Body of pancreas (tissue), 4 donors: ENCODE results near the gene ACSF3. TPM values are rescaled to one million over a fixed set of nuclear protein-coding genes. Genes with fewer than 3 reads are reported as not detected.

Experiments used
- ATAC-seq: fragments of 150-250 bp; one replicate; pipeline ENCODE4 v1.9.1; 2016
- DNase-seq, 4 donors: peaks; one replicate each; pipeline ENCODE4 v3.0.0-alpha.2; 2019
- H3K27ac ChIP-seq, 4 donors: fragments of 200-600 bp; sonication (generic); 1 replicate in 3 of 4; 2 replicates in 1 of 4; pipeline versions ENCODE4 v1.5.1 to v1.6.1; 2016 to 2019; ENCODE audit warnings: mild to moderate bottlenecking in 1 of 4, mixed read lengths in 1 of 4, moderate library complexity in 1 of 4
- H3K27me3 ChIP-seq, 2 donors: fragments of 200-600 bp; sonication (generic); one replicate each; pipeline ENCODE4 v1.6.0; 2016; ENCODE audit warnings: mild to moderate bottlenecking in 1 of 2
- H3K36me3 ChIP-seq, 2 donors: fragments of 200-600 bp; sonication (generic); replicated peaks in 1 of 2; 2 replicates each; pipeline ENCODE4 v1.5.1; 2016; ENCODE audit warnings: low read depth in 2 of 2; ENCODE audit not compliant: insufficient read depth in 1 of 2
- H3K4me1 ChIP-seq: fragments of 200-600 bp; sonication (generic); one replicate; pipeline ENCODE4 v1.6.0; 2016
- H3K4me3 ChIP-seq, 2 donors: fragments of 200-600 bp; sonication (generic); 1 replicate in 1 of 2; 2 replicates in 1 of 2; pipeline ENCODE4 v1.5.1; 2016 to 2019
- H3K9me3 ChIP-seq, 3 donors: fragments of 200-600 bp; sonication (generic); 1 replicate in 2 of 3; 2 replicates in 1 of 3; pipeline ENCODE4 v1.5.1; 2016
- POLR2A ChIP-seq, 3 donors: fragments of 450-650 bp; IDR thresholded peaks; one replicate each; pipeline ENCODE4 v1.6.1; 2016; ENCODE audit warnings: antibody characterized with exemption in 3 of 3, mild to moderate bottlenecking in 2 of 3
- WGBS, 2 donors: methylation state at CpG; one replicate each; pipeline ENCODE4 v1.1.5; 2017; 5-methylcytosine and 5-hydroxymethylcytosine counted together
- intact Hi-C: fragments of 100-400 bp; cut with DNase I; formaldehyde crosslinking; loops from one replicate; pipeline ENCODE4 v1.15.1; 2023
- total RNA-seq, 2 donors: library from RNA; depleted of rRNA; stranded (reverse); fragments of >200 nt; gene quantifications; one replicate each; pipeline ENCODE4 v1.1.0, GENCODE V29; 2016
- TF ChIP-seq, protein P1 (sequence below), 7 experiments: fragments of 450-650 bp in 4 of 7; fragments of 200-600 bp in 3 of 7; sonication (generic) in 3 of 7; IDR thresholded peaks; one replicate each; pipeline ENCODE4 v1.5.1; 2016 to 2019; ENCODE audit warnings: antibody characterized with exemption in 7 of 7

The ACSF3 gene
- total RNA-seq, 2 donors from 2014 or later: 22.1 to 48.8 TPM

DNA sequence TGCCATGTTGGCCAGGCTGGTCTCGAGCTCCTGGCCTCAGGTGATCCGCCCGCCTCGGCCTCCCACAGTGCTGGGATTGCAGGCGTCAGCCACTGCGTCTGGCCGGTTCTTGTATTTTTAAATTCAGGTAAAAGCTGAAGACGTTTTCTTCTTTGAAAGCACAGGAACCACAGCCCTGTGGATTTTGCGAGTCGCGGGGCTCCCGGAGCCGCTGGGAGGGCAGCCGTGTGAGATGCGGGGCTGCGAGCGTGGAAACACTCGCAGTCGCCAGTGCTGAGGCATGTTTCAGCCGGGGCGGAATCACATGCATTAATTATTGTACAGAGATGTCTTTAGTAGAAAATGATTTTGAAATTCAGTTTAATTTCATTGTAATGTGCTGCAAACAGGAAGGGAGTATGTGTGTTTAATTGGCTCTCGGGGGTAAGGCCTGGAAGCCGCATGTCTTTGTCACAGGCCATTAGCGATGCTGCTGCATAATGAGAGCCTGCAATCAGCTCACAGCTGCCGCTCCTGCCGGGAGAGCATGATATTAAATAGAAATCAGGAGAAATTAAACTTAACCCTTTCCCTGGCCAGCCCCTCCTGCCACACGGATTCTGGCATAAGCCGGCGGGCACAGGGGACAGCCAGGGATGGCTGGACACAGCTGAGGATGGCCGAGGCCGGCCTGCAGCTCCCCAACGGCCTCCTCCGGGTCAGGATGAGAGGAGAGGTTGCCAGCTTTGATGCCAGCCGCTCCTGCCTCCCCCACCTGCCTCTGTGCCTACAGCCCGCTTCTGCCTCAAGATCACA, 42.5 kb downstream of the ACSF3 start:
- WGBS, 2 donors: 93% methylated on average over 28 to 35 of the region's 35 CpGs
- intact Hi-C loops: no loop called here
- no peaks in the 10 kb centered on the region for H3K27me3 ChIP-seq
- ATAC-seq (no peak), DNase-seq (no peak)
- H3K4me1 ChIP-seq: no peaks in the 10 kb centered on the region
- H3K9me3 ChIP-seq: no peaks in the 10 kb centered on the region
- no peak overlapping the region for H3K27ac ChIP-seq
- peaks cover 0 to 9% of the 10 kb centered on the region in 2 donors for H3K36me3 ChIP-seq
- H3K4me3 ChIP-seq: no peak overlapping the region
- TF ChIP-seq POLR2A (IDR thresholded peaks at IDR 0.05): no peak
- TF ChIP-seq, protein P1, sequence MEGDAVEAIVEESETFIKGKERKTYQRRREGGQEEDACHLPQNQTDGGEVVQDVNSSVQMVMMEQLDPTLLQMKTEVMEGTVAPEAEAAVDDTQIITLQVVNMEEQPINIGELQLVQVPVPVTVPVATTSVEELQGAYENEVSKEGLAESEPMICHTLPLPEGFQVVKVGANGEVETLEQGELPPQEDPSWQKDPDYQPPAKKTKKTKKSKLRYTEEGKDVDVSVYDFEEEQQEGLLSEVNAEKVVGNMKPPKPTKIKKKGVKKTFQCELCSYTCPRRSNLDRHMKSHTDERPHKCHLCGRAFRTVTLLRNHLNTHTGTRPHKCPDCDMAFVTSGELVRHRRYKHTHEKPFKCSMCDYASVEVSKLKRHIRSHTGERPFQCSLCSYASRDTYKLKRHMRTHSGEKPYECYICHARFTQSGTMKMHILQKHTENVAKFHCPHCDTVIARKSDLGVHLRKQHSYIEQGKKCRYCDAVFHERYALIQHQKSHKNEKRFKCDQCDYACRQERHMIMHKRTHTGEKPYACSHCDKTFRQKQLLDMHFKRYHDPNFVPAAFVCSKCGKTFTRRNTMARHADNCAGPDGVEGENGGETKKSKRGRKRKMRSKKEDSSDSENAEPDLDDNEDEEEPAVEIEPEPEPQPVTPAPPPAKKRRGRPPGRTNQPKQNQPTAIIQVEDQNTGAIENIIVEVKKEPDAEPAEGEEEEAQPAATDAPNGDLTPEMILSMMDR (IDR thresholded peaks at IDR 0.05): no peak

DNA sequence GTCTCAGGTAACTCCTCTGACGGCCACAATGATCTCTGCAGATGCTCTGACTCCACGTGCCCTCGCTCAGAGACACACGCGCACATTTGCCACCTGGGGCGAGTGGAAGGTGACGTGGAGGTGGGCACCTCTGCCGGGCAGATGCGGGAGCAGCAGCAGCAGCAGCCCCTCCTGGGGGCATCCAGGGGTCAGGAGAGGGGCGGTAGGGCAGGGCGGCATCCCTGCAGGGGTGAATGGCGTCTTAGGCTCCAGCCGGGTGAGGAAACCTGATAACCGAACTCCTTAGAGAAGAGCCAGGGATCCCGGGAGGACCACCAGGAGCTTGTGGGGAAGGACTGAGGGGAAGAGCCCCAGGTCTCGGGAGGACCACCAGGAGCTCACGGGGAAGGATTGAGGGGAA, 43.3 kb downstream of the ACSF3 start:
- WGBS, 2 donors: 94 to 96% methylated on average over 11 to 12 of the region's 17 CpGs

DNA sequence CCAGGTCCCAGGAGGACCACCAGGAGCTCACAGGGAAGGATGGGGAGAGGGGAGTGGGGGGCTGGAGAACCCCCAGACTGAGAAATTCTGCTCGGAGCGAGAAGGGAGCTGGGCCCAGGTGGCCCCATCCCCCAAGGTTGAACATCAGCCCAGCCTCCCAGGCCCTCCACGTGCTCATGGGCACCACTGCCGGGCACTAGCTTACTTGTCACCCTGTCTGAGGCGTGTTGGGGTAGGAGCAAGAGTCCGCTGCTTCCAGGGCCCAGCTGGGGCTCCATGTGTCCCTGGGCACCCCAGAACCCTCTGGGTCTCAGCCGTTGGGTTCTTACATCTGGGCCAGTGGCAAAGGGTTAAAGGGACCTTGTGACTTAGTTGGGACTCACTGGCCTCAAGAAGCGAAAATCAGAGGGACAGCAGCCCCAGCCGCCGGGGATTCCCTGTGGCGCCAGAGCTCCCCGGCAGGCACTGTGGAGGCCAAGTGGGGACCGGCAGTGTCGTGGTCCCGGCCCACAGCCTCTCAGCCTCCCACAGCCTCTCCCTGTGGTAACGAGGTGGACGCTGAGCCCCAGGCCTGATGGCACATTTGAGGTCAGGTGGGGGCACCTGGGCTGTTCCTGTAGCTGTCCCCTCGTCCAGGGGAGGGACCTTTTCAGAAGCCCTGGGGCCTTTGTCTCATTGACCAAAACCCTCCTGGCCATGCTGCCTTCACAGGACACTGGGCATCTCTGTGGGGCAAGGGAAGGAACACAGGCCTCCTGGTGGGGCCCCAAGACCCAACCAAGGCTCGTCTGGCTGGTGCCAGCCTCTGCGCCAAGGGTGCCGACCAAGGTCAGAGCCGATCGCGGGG, 44.2 kb downstream of the ACSF3 start:
- ATAC-seq (no peak), DNase-seq (no peak)
- WGBS, 2 donors: 91 to 99% methylated on average over 10 to 23 of the region's 24 CpGs
- H3K36me3 ChIP-seq: peaks cover 0 to 9% of the 10 kb centered on the region in 2 donors
- H3K4me1 ChIP-seq: no peaks in the 10 kb centered on the region
- no peaks in the 10 kb centered on the region for H3K9me3 ChIP-seq
- H3K4me3 ChIP-seq: no peak overlapping the region
- H3K27ac ChIP-seq: no peak overlapping the region
- H3K27me3 ChIP-seq: no peaks in the 10 kb centered on the region
- TF ChIP-seq, protein P1 (IDR thresholded peaks at IDR 0.05): no peak
- intact Hi-C loops: no loop called here

More for the DNA sequence above, 43.3 kb downstream of the ACSF3 start:
- intact Hi-C loops: no loop called here
- H3K27me3 ChIP-seq: no peaks in the 10 kb centered on the region
- no peak for TF ChIP-seq POLR2A (IDR thresholded peaks at IDR 0.05)
- TF ChIP-seq, protein P1 (IDR thresholded peaks at IDR 0.05): no peak
- peaks cover 0 to 9% of the 10 kb centered on the region in 2 donors for H3K36me3 ChIP-seq
- no peak overlapping the region for H3K4me3 ChIP-seq
- H3K4me1 ChIP-seq: no peaks in the 10 kb centered on the region
- no peaks in the 10 kb centered on the region for H3K9me3 ChIP-seq
- no peak for ATAC-seq
- H3K27ac ChIP-seq: no peak overlapping the region
- no peak for DNase-seq

DNA sequence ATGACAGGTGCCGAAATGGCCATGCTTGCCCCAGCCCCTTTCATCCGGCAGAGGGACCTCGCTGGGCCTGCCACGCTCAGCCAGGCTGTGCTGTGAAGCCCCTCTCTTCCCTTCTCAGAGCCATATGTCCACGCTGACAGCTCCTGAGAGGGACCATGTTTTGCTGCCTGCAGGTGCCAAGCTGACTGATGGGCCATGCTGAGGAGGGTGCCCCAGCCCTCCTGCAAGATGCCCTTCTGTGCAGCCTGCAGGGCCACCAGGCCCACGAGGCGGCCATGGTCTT, 44.8 kb downstream of the ACSF3 start:
- Histone ChIP-seq H3K4me1 (no peaks in the 10 kb centered on the region), H3K27me3 (no peaks in the 10 kb centered on the region), H3K36me3 (peaks cover 0 to 9% of the 10 kb centered on the region in 2 donors), H3K9me3 (no peaks in the 10 kb centered on the region), H3K27ac (no peak overlapping the region), H3K4me3 (no peak overlapping the region)
- DNase-seq: no peak
- no peak for ATAC-seq
- intact Hi-C loops: no loop called here
- 88% methylated on average over 7 of the region's 7 CpGs; no CpG with 5 or more reads in 1 of the 2 donors for WGBS, 2 donors
- no peak for TF ChIP-seq POLR2A (IDR thresholded peaks at IDR 0.05)

GRCh38 chr16:89138843-89139520, 45.3 kb downstream of the ACSF3 start:
- Histone ChIP-seq H3K9me3 (no peaks in the 10 kb centered on the region), H3K36me3 (peaks cover 0 to 10% of the 10 kb centered on the region in 2 donors), H3K27me3 (no peaks in the 10 kb centered on the region), H3K4me3 (no peak overlapping the region), H3K4me1 (no peaks in the 10 kb centered on the region), H3K27ac (no peak overlapping the region)
- intact Hi-C loops: no loop called here
- no peak for TF ChIP-seq POLR2A (IDR thresholded peaks at IDR 0.05)
- TF ChIP-seq, protein P1 (IDR thresholded peaks at IDR 0.05): no peak
- 88 to 96% methylated on average over 30 of the region's 30 CpGs for WGBS, 2 donors
- DNase-seq: no peak
- no peak for ATAC-seq
